ENCODE data around the gene TRUB2.

The TRUB2 gene

GRCh38 chr9:128358090-128358489, 35.8 kb upstream of the TRUB2 start:
- no peak for ATAC-seq
- TF ChIP-seq, protein P1, sequence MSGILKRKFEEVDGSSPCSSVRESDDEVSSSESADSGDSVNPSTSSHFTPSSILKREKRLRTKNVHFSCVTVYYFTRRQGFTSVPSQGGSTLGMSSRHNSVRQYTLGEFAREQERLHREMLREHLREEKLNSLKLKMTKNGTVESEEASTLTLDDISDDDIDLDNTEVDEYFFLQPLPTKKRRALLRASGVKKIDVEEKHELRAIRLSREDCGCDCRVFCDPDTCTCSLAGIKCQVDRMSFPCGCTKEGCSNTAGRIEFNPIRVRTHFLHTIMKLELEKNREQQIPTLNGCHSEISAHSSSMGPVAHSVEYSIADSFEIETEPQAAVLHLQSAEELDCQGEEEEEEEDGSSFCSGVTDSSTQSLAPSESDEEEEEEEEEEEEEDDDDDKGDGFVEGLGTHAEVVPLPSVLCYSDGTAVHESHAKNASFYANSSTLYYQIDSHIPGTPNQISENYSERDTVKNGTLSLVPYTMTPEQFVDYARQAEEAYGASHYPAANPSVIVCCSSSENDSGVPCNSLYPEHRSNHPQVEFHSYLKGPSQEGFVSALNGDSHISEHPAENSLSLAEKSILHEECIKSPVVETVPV (CRISPR knock-in tag; IDR thresholded peaks at IDR 0.05), result no peak
- TF ChIP-seq ZNF565 (CRISPR knock-in tag; conservative IDR thresholded peaks at IDR 0.05; ENCODE audit: low read depth), result no peak
- TF ChIP-seq ESRRG (CRISPR knock-in tag; IDR thresholded peaks at IDR 0.05), result no peak
- no peak for TF ChIP-seq TSHZ2 (CRISPR knock-in tag; IDR thresholded peaks at IDR 0.05)
- no peak for TF ChIP-seq CSDC2 (CRISPR knock-in tag; IDR thresholded peaks at IDR 0.05)
- TF ChIP-seq PPARA (CRISPR knock-in tag; IDR thresholded peaks at IDR 0.05; ENCODE audit: borderline replicate concordance), result no peak
- TF ChIP-seq ZC3H10 (CRISPR knock-in tag; IDR thresholded peaks at IDR 0.05), result no peak
- no peak for TF ChIP-seq ZNF8 (CRISPR knock-in tag; IDR thresholded peaks at IDR 0.05)
- TF ChIP-seq BACH2 (CRISPR knock-in tag; IDR thresholded peaks at IDR 0.05; ENCODE audit: borderline replicate concordance), result no peak
- no peak for TF ChIP-seq TOX (CRISPR knock-in tag; IDR thresholded peaks at IDR 0.05; ENCODE audit: borderline replicate concordance)
- TF ChIP-seq CREB5 (CRISPR knock-in tag; IDR thresholded peaks at IDR 0.05; ENCODE audit: low read depth), result no peak
- no peak for TF ChIP-seq TCF4 (CRISPR knock-in tag; IDR thresholded peaks at IDR 0.05; ENCODE audit: borderline replicate concordance)
- no peak for TF ChIP-seq SNAI2 (CRISPR knock-in tag; IDR thresholded peaks at IDR 0.05)

DNA sequence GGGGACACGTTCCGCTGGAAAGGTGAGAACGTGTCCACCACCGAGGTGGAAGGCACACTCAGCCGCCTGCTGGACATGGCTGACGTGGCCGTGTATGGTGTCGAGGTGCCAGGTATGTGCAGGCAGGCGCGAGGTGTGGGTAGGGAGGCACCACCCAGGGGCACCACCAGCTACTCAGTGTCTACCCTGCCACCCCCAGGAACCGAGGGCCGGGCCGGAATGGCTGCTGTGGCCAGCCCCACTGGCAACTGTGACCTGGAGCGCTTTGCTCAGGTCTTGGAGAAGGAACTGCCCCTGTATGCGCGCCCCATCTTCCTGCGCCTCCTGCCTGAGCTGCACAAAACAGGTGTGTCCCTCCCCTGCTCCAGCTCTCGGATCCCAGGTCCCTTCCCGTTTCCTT, 33.2 kb upstream of the TRUB2 start:
- ATAC-seq, result no peak
- no peak for TF ChIP-seq ZFP30 (CRISPR knock-in tag; IDR thresholded peaks at IDR 0.05)
- TF ChIP-seq, protein P1 (CRISPR knock-in tag; IDR thresholded peaks at IDR 0.05), result no peak
- TF ChIP-seq TSHZ2 (CRISPR knock-in tag; IDR thresholded peaks at IDR 0.05), result no peak
- no peak for TF ChIP-seq ARNTL (CRISPR knock-in tag; IDR thresholded peaks at IDR 0.05; ENCODE audit: borderline replicate concordance, low read depth)
- TF ChIP-seq ZNF70 (CRISPR knock-in tag; IDR thresholded peaks at IDR 0.05), result no peak
- TF ChIP-seq PPARA (CRISPR knock-in tag; IDR thresholded peaks at IDR 0.05; ENCODE audit: borderline replicate concordance), result no peak
- TF ChIP-seq ESRRG (CRISPR knock-in tag; IDR thresholded peaks at IDR 0.05), result no peak
- no peak for TF ChIP-seq OSR1 (CRISPR knock-in tag; IDR thresholded peaks at IDR 0.05)
- no peak for TF ChIP-seq ZNF8 (CRISPR knock-in tag; IDR thresholded peaks at IDR 0.05)
- TF ChIP-seq ZNF565 (CRISPR knock-in tag; conservative IDR thresholded peaks at IDR 0.05; ENCODE audit: low read depth), result no peak
- TF ChIP-seq TCF4 (CRISPR knock-in tag; IDR thresholded peaks at IDR 0.05; ENCODE audit: borderline replicate concordance), result no peak
- no peak for TF ChIP-seq RARB (CRISPR knock-in tag; IDR thresholded peaks at IDR 0.05)
- no peak for TF ChIP-seq GLIS3 (CRISPR knock-in tag; IDR thresholded peaks at IDR 0.05)
- TF ChIP-seq ZC3H10 (CRISPR knock-in tag; IDR thresholded peaks at IDR 0.05), result no peak
- no peak for TF ChIP-seq CSDC2 (CRISPR knock-in tag; IDR thresholded peaks at IDR 0.05)
- TF ChIP-seq ISL1 (CRISPR knock-in tag; IDR thresholded peaks at IDR 0.05), result no peak
- no peak for TF ChIP-seq CREB5 (CRISPR knock-in tag; IDR thresholded peaks at IDR 0.05; ENCODE audit: low read depth)
- TF ChIP-seq PATZ1 (CRISPR knock-in tag; IDR thresholded peaks at IDR 0.05; ENCODE audit: borderline replicate concordance), result no peak

All from SK-N-SH treated with all-trans-retinoic acid at 6 μM for 48 hours (cell line).